Ishikawa (cell line): ENCODE data around the gene SYT6.

ENCODE experiments used
- CEBPB ChIP-seq: IDR thresholded peaks from 2 replicates; pipeline ENCODE4 v1.6.1; 2012
- CREB1 ChIP-seq: IDR thresholded peaks from 2 replicates; pipeline ENCODE4 v1.6.1; 2012; ENCODE audit warnings: low read depth
- EGR1 ChIP-seq: IDR thresholded peaks from 2 replicates; pipeline ENCODE4 v1.6.1; 2012
- EP300 ChIP-seq: IDR thresholded peaks from 2 replicates; pipeline ENCODE4 v1.6.1; 2012; ENCODE audit warnings: borderline replicate concordance
- FOXM1 ChIP-seq: IDR thresholded peaks from 2 replicates; pipeline ENCODE4 v1.6.1; 2012; ENCODE audit warnings: low read depth, borderline replicate concordance
- NFIC ChIP-seq: IDR thresholded peaks from 2 replicates; pipeline ENCODE4 v1.6.1; 2012
- RAD21 ChIP-seq: IDR thresholded peaks from 2 replicates; pipeline ENCODE4 v1.6.1; 2012; ENCODE audit warnings: low read depth
- TAF1 ChIP-seq: IDR thresholded peaks from 2 replicates; pipeline ENCODE4 v1.6.1; 2012; ENCODE audit warnings: low read depth, mild to moderate bottlenecking
- TCF12 ChIP-seq: IDR thresholded peaks from 2 replicates; pipeline ENCODE4 v1.6.1; 2012; ENCODE audit warnings: low read depth
- TEAD4 ChIP-seq: IDR thresholded peaks from 2 replicates; pipeline ENCODE4 v1.6.1; 2012
- YY1 ChIP-seq: IDR thresholded peaks from 2 replicates; pipeline ENCODE4 v1.6.1; 2012; ENCODE audit warnings: low read depth
- ZBTB7A ChIP-seq: IDR thresholded peaks from 2 replicates; pipeline ENCODE4 v1.6.1; 2012; ENCODE audit warnings: low read depth
- TF ChIP-seq, protein P1 (sequence below): IDR thresholded peaks from 2 replicates; pipeline ENCODE4 v1.6.1; 2012
- TF ChIP-seq, protein P2 (sequence below): IDR thresholded peaks from 2 replicates; pipeline ENCODE4 v1.6.1; 2012
- TF ChIP-seq, protein P3 (sequence below): IDR thresholded peaks from 2 replicates; pipeline ENCODE4 v1.6.1; 2012; ENCODE audit warnings: low read depth, mild to moderate bottlenecking

The SYT6 gene

DNA sequence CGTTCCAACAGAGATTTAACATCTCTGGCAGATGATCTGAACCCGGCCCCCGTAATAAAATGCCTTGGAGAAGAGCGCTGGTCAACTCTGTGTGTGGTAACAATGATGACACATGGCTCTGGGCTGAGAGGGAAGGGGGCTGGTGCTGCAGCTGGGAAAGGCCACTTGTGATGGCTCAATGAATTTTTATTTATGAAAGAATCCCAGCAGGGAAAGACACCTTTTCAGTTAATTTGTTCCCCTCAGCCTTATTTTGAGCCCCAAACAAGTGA is 59.4 kb downstream of the SYT6 start:
- no peak for TF ChIP-seq FOXM1

DNA sequence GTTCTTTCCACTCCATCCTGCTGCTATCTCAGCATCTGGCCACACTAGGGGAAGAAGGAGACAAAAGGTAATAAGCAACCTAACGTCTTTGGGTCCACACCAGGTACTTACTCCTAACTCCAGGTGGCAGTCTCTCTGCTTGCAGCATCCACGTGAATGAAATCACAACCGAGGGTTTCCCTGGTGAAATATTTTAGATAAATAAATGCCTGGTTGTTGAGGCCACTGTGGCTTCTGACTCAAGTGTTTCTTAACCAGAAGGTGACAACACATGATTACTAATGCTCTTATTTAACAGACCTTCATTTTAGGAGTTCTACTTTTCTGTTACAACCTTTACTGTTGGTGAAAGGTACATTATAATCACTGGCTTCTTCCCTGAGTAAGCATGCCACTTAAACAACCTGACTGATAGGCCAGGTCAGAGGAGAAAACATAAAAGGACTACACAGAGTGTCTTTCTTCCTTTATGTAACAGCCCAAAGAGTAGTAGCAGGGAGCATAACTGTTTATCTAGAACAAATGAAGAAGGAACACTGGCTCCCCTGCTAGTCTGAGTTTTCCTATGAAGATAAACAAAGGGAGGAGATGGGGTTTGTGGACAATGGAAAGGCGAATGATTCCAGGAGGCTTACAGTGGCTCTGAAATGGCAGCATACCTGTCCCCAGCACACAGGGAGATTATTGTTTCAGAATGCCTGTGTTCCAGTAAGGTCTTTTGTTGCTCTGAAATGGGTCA is 59.9 kb downstream of the SYT6 start:
- TF ChIP-seq YY1, result no peak
- peak; percentile 36; the same call in 1 of the 2 replicates for TF ChIP-seq RAD21

DNA sequence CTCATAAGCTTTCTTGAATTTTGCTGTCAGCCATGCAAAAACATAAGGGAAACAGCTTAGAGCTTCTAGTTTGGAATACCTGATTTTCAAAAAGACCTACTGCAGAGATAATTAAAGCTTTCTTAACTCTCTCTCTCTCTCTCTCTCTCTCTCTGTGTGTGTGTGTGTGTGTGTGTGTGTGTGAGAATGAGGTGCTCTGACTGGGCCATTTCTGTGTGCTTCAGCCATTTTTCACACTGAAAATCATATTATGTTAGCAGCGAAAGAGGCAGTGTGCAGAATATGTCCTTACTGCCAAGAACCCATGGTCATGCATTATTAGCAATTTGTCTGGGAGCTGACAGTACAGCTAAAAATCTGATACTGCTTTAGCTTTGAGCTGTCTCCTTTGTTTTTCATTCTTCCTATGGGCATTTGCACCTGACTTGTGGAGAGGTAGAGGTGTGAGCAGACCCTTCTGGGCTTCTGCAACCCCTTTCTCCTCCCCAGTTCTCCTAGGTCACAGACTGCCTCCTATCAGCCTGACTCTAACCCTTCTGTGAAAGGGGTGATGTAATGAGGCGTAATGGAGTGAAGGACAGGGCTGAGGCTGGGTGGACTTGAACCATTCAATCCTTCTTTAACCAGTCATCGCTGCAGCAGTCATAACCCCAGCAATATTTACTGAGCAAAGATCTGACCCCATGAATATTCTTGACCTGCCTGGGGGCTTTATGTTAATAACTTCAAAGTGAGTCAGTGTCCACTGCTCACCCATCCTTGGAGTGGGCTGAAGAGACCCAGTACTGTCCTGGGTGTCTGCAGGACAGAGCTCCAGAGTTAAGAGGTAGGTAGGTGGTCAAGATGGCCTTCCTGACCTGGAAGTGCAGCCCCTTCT is 61.2 kb downstream of the SYT6 start:
- TF ChIP-seq EGR1 (no peak), ZBTB7A (no peak), CREB1 (no peak), TCF12 (no peak), FOXM1 (no peak), EP300 (no peak), CEBPB (no peak), YY1 (no peak), TAF1 (no peak)
- TF ChIP-seq, protein P1, sequence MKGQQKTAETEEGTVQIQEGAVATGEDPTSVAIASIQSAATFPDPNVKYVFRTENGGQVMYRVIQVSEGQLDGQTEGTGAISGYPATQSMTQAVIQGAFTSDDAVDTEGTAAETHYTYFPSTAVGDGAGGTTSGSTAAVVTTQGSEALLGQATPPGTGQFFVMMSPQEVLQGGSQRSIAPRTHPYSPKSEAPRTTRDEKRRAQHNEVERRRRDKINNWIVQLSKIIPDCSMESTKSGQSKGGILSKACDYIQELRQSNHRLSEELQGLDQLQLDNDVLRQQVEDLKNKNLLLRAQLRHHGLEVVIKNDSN, result no peak
- TF ChIP-seq, protein P2, sequence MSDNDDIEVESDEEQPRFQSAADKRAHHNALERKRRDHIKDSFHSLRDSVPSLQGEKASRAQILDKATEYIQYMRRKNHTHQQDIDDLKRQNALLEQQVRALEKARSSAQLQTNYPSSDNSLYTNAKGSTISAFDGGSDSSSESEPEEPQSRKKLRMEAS, result no peak

DNA sequence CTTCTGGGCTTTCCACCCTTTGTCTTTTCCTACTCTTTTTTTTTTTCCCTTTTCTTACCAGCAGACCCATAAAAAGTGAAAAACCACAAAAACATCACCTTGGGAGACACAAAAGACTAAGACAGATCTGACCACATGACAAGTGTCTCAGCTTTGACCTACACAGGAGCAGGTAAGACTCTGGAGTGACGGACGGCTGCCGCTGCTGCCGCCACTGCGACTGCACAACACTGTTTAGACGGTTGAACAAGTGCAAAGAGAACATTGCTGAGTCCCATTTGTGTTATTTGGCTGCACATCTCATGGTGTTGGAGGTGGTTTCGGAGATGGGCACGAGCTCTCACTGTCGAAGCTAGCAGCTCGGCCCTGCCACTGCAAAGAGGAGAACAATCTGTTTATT is 62.0 kb downstream of the SYT6 start:
- TF ChIP-seq RAD21, result no peak
- no peak for TF ChIP-seq EGR1
- TF ChIP-seq FOXM1, result no peak
- no peak for TF ChIP-seq CREB1

DNA sequence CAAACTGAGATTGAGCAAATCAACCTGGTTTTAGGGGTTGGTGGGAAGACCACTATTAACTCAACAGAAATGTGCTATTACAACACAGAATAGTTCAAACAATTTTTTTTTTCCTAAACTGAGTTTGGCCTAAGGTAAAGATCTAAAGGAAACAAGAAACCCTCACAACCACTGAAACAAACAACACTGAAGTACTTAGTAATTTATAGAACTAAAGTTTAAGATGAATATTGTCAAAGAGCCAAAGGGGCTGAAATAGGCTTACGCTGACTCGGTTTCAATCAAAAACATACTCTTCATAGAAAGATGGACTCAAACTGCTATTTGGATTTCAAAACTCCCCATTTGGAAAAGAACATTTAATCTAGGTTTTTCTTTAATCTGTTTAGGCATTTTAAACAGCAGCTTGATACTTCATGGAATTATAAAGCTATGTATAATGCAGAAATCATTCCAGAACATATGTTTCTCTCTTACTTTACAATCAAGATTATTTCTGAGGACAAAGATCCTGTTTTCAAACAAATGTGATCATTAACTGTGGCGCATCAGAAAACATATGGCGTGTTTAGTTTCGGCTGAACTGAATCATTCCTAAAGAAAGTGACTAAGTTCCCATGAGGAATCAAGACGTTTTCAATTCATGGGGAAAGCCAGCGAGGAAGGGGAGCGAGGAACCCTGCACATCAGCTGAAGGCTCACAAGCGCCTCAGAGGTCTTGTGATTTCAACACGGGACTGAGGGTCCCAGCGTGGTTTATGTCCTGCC is 62.7 kb downstream of the SYT6 start:
- TF ChIP-seq EP300 (no peak), TEAD4 (no peak), YY1 (no peak), TAF1 (no peak)
- TF ChIP-seq, protein P1, result no peak
- TF ChIP-seq, protein P2, result no peak

DNA sequence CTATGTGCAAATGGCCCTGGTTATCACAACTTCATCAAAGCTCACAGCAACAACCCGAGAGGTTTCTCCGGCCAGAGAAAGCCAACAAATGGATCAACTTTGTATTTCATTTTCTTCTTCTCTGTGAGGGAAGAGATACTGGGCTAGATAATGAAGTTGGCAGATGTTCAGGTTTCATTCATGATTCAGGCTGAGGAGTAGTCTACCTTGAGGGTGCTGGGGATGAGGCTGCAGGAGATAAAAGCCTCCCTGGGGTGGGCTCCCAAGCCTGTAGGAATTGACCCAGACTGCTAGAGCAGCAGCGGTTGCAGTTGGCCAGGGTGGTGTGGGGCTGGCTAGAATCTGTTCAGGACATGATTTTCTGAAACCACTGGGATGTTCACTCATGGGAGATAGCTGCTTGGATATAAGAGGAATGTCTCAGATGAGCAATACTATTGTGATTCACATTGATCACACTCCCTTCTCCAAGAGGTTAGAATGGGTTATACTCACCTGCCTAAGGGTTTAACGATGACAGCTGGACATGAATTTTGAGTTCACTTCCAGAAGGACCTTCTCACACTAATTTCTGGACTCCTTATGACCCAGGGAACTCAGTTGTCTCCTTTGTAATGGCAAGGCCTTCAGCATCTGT is 64.0 kb downstream of the SYT6 start:
- no peak for TF ChIP-seq ZBTB7A
- TF ChIP-seq, protein P3, sequence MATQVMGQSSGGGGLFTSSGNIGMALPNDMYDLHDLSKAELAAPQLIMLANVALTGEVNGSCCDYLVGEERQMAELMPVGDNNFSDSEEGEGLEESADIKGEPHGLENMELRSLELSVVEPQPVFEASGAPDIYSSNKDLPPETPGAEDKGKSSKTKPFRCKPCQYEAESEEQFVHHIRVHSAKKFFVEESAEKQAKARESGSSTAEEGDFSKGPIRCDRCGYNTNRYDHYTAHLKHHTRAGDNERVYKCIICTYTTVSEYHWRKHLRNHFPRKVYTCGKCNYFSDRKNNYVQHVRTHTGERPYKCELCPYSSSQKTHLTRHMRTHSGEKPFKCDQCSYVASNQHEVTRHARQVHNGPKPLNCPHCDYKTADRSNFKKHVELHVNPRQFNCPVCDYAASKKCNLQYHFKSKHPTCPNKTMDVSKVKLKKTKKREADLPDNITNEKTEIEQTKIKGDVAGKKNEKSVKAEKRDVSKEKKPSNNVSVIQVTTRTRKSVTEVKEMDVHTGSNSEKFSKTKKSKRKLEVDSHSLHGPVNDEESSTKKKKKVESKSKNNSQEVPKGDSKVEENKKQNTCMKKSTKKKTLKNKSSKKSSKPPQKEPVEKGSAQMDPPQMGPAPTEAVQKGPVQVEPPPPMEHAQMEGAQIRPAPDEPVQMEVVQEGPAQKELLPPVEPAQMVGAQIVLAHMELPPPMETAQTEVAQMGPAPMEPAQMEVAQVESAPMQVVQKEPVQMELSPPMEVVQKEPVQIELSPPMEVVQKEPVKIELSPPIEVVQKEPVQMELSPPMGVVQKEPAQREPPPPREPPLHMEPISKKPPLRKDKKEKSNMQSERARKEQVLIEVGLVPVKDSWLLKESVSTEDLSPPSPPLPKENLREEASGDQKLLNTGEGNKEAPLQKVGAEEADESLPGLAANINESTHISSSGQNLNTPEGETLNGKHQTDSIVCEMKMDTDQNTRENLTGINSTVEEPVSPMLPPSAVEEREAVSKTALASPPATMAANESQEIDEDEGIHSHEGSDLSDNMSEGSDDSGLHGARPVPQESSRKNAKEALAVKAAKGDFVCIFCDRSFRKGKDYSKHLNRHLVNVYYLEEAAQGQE, result no peak
- TF ChIP-seq, protein P2, result no peak
- TF ChIP-seq TCF12, result no peak
- TF ChIP-seq NFIC, result no peak
- TF ChIP-seq YY1, result no peak
- no peak for TF ChIP-seq RAD21
- no peak for TF ChIP-seq CREB1
- no peak for TF ChIP-seq CEBPB
- no peak for TF ChIP-seq TEAD4
- no peak for TF ChIP-seq TAF1
- no peak for TF ChIP-seq EP300
- no peak for TF ChIP-seq EGR1
- no peak for TF ChIP-seq FOXM1
- TF ChIP-seq, protein P1, result no peak
